Transverse colon (tissue), 4 donors: Measurements from ENCODE around the gene SLC38A1. TPM values are rescaled to one million over a fixed set of nuclear protein-coding genes. Genes with fewer than 3 reads are reported as not detected.

Source experiments
- DNase-seq: peaks from one replicate; pipeline ENCODE4 v3.0.0-alpha.2; 2019
- H3K27ac ChIP-seq, 4 donors: fragments of 200-600 bp; sonication (generic); 2 replicates each; pipeline ENCODE4 v1.5.1; 2016 to 2018; ENCODE audit warnings: inconsistent platforms in 4 of 4
- H3K27me3 ChIP-seq: fragments of 200-600 bp; sonication (generic); 2 replicates; pipeline ENCODE4 v1.5.1; 2017; ENCODE audit warnings: inconsistent platforms
- H3K36me3 ChIP-seq, 4 donors: fragments of 200-600 bp; sonication (generic); 2 replicates each; pipeline ENCODE4 v1.5.1; 2017 to 2019; ENCODE audit warnings: inconsistent platforms in 4 of 4
- H3K4me1 ChIP-seq, 4 donors: fragments of 200-600 bp; sonication (generic); 2 replicates each; pipeline ENCODE4 v1.5.1; 2017 to 2020; ENCODE audit warnings: inconsistent platforms in 4 of 4
- H3K4me3 ChIP-seq, 4 donors: fragments of 200-600 bp; sonication (generic); 1 replicate in 1 of 4; 2 replicates in 3 of 4; pipeline versions ENCODE4 v1.5.1 to v1.6.1; 2017 to 2019; ENCODE audit warnings: inconsistent platforms in 4 of 4
- H3K9me3 ChIP-seq, 2 donors: fragments of 200-600 bp; sonication (generic); 2 replicates each; pipeline ENCODE4 v1.5.1; 2017 to 2019; ENCODE audit warnings: inconsistent platforms in 2 of 2
- CTCF ChIP-seq, 5 experiments: fragments of 200-600 bp in 3 of 5; fragments of 450-650 bp in 2 of 5; sonication (generic) in 3 of 5; IDR thresholded peaks; 1 replicate in 2 of 5; 2 replicates in 3 of 5; pipeline ENCODE4 v1.5.1; 2016 to 2017; ENCODE audit warnings: antibody characterized with exemption in 5 of 5, inconsistent platforms in 3 of 5, mild to moderate bottlenecking in 2 of 5, moderate library complexity in 1 of 5
- EP300 ChIP-seq: sonication (generic); formaldehyde crosslinking; IDR thresholded peaks from one replicate; pipeline ENCODE4 v1.6.1; 2017; ENCODE audit warnings: antibody characterized with exemption, low read depth
- POLR2A ChIP-seq: fragments of 450-650 bp; IDR thresholded peaks from one replicate; pipeline ENCODE4 v1.6.1; 2016; ENCODE audit warnings: antibody characterized with exemption, mild to moderate bottlenecking, moderate library complexity
- POLR2AphosphoS5 ChIP-seq, 3 donors: sonication (generic); formaldehyde crosslinking; IDR thresholded peaks; one replicate each; pipeline ENCODE4 v1.6.1; 2016; ENCODE audit warnings: antibody characterized with exemption in 3 of 3
- WGBS, 2 donors: methylation state at CpG; one replicate each; pipeline ENCODE4 v1.1.5; 2018; ENCODE audit warnings: low coverage in 1 of 2; 5-methylcytosine and 5-hydroxymethylcytosine counted together
- in situ Hi-C, 4 donors: fragments of 200-750 bp; cut with MboI; loops; one replicate each; pipeline versions ENCODE4 v1.15.0 to v1.15.1; 2017; ENCODE audit warnings: low sequenced_read_pairs in 3 of 4, low pct_ligation_motif_present in 1 of 4, low pct_unique_long_range_greater_than_20kb in 1 of 4
- intact Hi-C: fragments of 100-400 bp; cut with DNase I; formaldehyde crosslinking; loops from one replicate; pipeline ENCODE4 v1.15.1; 2023; ENCODE audit warnings: low total_unique reads
- total RNA-seq, 4 donors: library from RNA; depleted of rRNA; stranded (reverse); fragments of >200 nt; gene quantifications; one replicate each; pipeline ENCODE4 v1.1.0, GENCODE V29; 2016

Gene SLC38A1
- total RNA-seq, 4 donors from 2014 or later: 36.8 to 139 (median 117) TPM

GRCh38 chr12:46144433-46144832 is 124.4 kb downstream of the SLC38A1 start:
- Histone ChIP-seq H3K27ac (no peak overlapping the region), H3K9me3 (no peaks in the 10 kb centered on the region), H3K4me1 (peaks cover 0 to 12% (median 0%) of the 10 kb centered on the region in 4 donors), H3K27me3 (no peaks in the 10 kb centered on the region), H3K4me3 (no peak overlapping the region), H3K36me3 (no peaks in the 10 kb centered on the region)
- DNase-seq: no peak
- TF ChIP-seq POLR2A (no peak), CTCF (IDR thresholded peaks at IDR 0.05) (no peak), POLR2AphosphoS5 (IDR thresholded peaks at IDR 0.05) (no peak), EP300 (no peak)
- WGBS, 2 donors: 93 to 100% methylated on average over 1 to 2 of the region's 2 CpGs
- in situ Hi-C loops: loop anchor here in 3 of 4 donors (25.0 kb wide), 3 partner anchors 168 to 543 kb away; no protein-coding TSS in a partner anchor
- intact Hi-C loops: no loop called here

- intact Hi-C loops (no loop called here), in situ Hi-C loops (loop anchor here in 3 of 4 donors (25.0 kb wide), 3 partner anchors 176 to 551 kb away; no protein-coding TSS in a partner anchor)
- Histone ChIP-seq H3K27me3 (no peaks in the 10 kb centered on the region), H3K4me1 (no peaks in the 10 kb centered on the region), H3K9me3 (no peaks in the 10 kb centered on the region), H3K27ac (no peak overlapping the region), H3K36me3 (no peaks in the 10 kb centered on the region), H3K4me3 (no peak overlapping the region)
- 84 to 94% methylated on average over 2 of the region's 2 CpGs for whole genome bisulfite sequencing, 2 donors
- DNase-seq: no peak
- no peak for TF ChIP-seq POLR2AphosphoS5 (IDR thresholded peaks at IDR 0.05)
- no peak for TF ChIP-seq CTCF (IDR thresholded peaks at IDR 0.05)
- TF ChIP-seq POLR2A: no peak
- no peak for TF ChIP-seq EP300
Measured at GRCh38 chr12:46136249-46136648, 132.6 kb downstream of the SLC38A1 start.

- no peaks in the 10 kb centered on the region for H3K4me1 ChIP-seq
- DNase-seq: no peak
- no peak overlapping the region for H3K27ac ChIP-seq
- no peaks in the 10 kb centered on the region for H3K36me3 ChIP-seq
- TF ChIP-seq POLR2A (no peak), CTCF (IDR thresholded peaks at IDR 0.05) (no peak), POLR2AphosphoS5 (IDR thresholded peaks at IDR 0.05) (no peak), EP300 (no peak)
- H3K4me3 ChIP-seq: no peak overlapping the region
- intact Hi-C loops (no loop called here), in situ Hi-C loops (loop anchor here in 3 of 4 donors (25.0 kb wide), 3 partner anchors 177 to 552 kb away; no protein-coding TSS in a partner anchor)
- H3K27me3 ChIP-seq: no peaks in the 10 kb centered on the region
- 93 to 100% methylated on average over 1 of the region's 1 CpG for WGBS, 2 donors
- H3K9me3 ChIP-seq: no peaks in the 10 kb centered on the region
Measured at GRCh38 chr12:46135750-46136149, 133.1 kb downstream of the SLC38A1 start.

- Histone ChIP-seq H3K27me3 (no peaks in the 10 kb centered on the region), H3K4me1 (no peaks in the 10 kb centered on the region), H3K36me3 (no peaks in the 10 kb centered on the region), H3K9me3 (no peaks in the 10 kb centered on the region), H3K4me3 (no peak overlapping the region), H3K27ac (no peak overlapping the region)
- intact Hi-C loops (no loop called here), in situ Hi-C loops (loop anchor here in 3 of 4 donors (25.0 kb wide), 3 partner anchors 177 to 552 kb away; no protein-coding TSS in a partner anchor)
- no peak for DNase-seq
- TF ChIP-seq CTCF (IDR thresholded peaks at IDR 0.05) (no peak), EP300 (no peak), POLR2AphosphoS5 (IDR thresholded peaks at IDR 0.05) (no peak), POLR2A (no peak)
Measured at GRCh38 chr12:46134852-46135251, 134.0 kb downstream of the SLC38A1 start.
